Neural progenitor cell (in vitro differentiated cells): ENCODE data around the gene DCDC1. TPM values are rescaled to one million over a fixed set of nuclear protein-coding genes. Genes with fewer than 3 reads are reported as not detected.

Experiments used
- DNase-seq: peaks from one replicate; pipeline ENCODE4 v3.0.0-alpha.2; 2016; ENCODE audit warnings: low spot score
- H2AFZ ChIP-seq: fragments of 200-600 bp; sonication (generic); replicated peaks from 2 replicates; pipeline ENCODE4 v1.6.1; 2016; ENCODE audit warnings: antibody characterized with exemption
- H3F3A ChIP-seq: fragments of 200-600 bp; sonication (generic); 2 replicates; pipeline ENCODE4 v1.6.1; 2016; ENCODE audit warnings: antibody characterized with exemption, low read depth
- H3K27ac ChIP-seq: fragments of 200-600 bp; sonication (generic); 2 replicates; pipeline ENCODE4 v1.5.1; 2016; ENCODE audit warnings: mild to moderate bottlenecking
- H3K27me3 ChIP-seq: fragments of 200-600 bp; sonication (generic); 2 replicates; pipeline ENCODE4 v1.6.1; 2016; ENCODE audit warnings: mild to moderate bottlenecking, moderate library complexity
- H3K36me3 ChIP-seq: fragments of 200-600 bp; sonication (generic); 2 replicates; pipeline ENCODE4 v1.5.1; 2016
- H3K4me1 ChIP-seq: fragments of 200-600 bp; sonication (generic); 2 replicates; pipeline ENCODE4 v1.6.1; 2016; ENCODE audit warnings: mixed run types
- H3K4me2 ChIP-seq: fragments of 200-600 bp; sonication (generic); 2 replicates; pipeline ENCODE4 v1.6.1; 2016
- H3K4me3 ChIP-seq: fragments of 200-600 bp; sonication (generic); 2 replicates; pipeline ENCODE4 v1.5.1; 2016
- H3K79me2 ChIP-seq: fragments of 200-600 bp; sonication (generic); 2 replicates; pipeline ENCODE4 v1.6.1; 2016; ENCODE audit warnings: low read depth
- H3K9ac ChIP-seq: fragments of 200-600 bp; sonication (generic); 2 replicates; pipeline ENCODE4 v1.6.1; 2016
- H3K9me3 ChIP-seq: fragments of 200-600 bp; sonication (generic); 2 replicates; pipeline ENCODE4 v1.5.1; 2016; ENCODE audit warnings: low read depth
- H4K20me1 ChIP-seq: fragments of 200-600 bp; sonication (generic); 2 replicates; pipeline ENCODE4 v1.6.1; 2016; ENCODE audit warnings: low read depth
- H3K27ac Mint-ChIP-seq: 3 replicates; pipeline ENCODE4 v1.8.0; 2021; ENCODE audit warnings: mixed read lengths
- H3K27me3 Mint-ChIP-seq: 2 replicates; pipeline ENCODE4 v1.8.0; 2022; ENCODE audit warnings: low read depth, mild to moderate bottlenecking, inconsistent platforms, moderate library complexity, mixed read lengths; ENCODE audit not compliant: insufficient read depth
- H3K36me3 Mint-ChIP-seq: 3 replicates; pipeline ENCODE4 v1.8.0; 2021; ENCODE audit warnings: mixed read lengths
- H3K4me1 Mint-ChIP-seq: 3 replicates; pipeline ENCODE4 v1.8.0; 2021; ENCODE audit warnings: mixed read lengths
- H3K4me3 Mint-ChIP-seq: 3 replicates; pipeline ENCODE4 v1.8.0; 2021; ENCODE audit warnings: mild to moderate bottlenecking, moderate library complexity, mixed read lengths
- H3K9me3 Mint-ChIP-seq: 3 replicates; pipeline ENCODE4 v1.8.0; 2020; ENCODE audit warnings: mixed read lengths
- EZH2 ChIP-seq: fragments of 200-600 bp; sonication (generic); IDR thresholded peaks from 2 replicates; pipeline ENCODE4 v1.6.1; 2017; ENCODE audit warnings: antibody characterized with exemption, mild to moderate bottlenecking, moderate library complexity
- EZH2phosphoT487 ChIP-seq: fragments of 200-600 bp; sonication (generic); IDR thresholded peaks from 2 replicates; pipeline ENCODE4 v1.6.1; 2017; ENCODE audit warnings: antibody characterized with exemption
- total RNA-seq: library from RNA; depleted of rRNA; stranded (reverse); fragments of >200 nt; gene quantifications from 2 replicates; pipeline ENCODE4 v1.2.3, GENCODE V29; 2015; ENCODE audit warnings: low replicate concordance
- TF ChIP-seq, protein P1 (sequence below): fragments of 200-600 bp; sonication (generic); IDR thresholded peaks from 2 replicates; pipeline ENCODE4 v1.5.1; 2017; ENCODE audit warnings: antibody characterized with exemption, mild to moderate bottlenecking

DCDC1 gene
- total RNA-seq, 1 donor from 2014 or later: 5.0 TPM

DNA sequence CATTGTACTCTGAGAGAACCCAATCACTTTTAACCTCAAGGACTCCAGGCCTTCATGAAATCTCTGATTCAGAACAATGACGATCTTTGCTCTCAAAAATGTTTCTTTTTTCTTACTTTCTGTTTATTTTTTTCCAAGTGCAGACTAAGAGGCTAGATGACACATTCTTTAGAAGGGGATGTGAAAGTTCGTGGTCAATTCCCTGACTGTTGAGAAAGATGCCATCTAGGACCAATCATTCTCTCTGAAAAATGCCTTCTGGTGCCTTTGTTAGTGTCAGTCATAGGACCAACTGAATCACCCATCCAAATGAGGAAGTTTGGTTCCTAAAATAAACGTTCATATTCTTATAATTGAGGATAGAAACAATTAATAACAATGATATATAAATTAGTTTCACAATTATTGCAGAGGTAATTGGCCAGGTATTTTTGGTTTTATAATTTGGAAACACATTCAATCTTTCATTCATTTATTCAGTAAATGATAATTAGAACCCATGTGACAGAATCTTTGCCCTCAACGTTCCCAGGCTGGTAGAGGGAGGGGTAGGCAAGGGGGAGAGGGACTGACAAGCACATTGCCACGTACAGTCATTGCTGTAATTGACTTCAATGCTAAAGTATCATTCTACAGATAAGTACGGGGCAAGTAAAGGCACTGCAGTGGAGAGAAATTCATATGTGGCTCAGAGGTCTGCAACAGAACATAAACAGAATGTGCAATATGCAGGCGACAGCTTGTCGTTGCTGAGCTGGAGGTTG lies 450.0 kb downstream of the DCDC1 start:
- Mint-ChIP-seq H3K27me3 (no peaks in the 10 kb centered on the region), H3K9me3 (no peaks in the 10 kb centered on the region), H3K36me3 (no peaks in the 10 kb centered on the region), H3K27ac (no peak overlapping the region), H3K4me1 (peaks cover 12% of the 10 kb centered on the region), H3K4me3 (no peak overlapping the region)
- no peaks in the 10 kb centered on the region for H3K79me2 ChIP-seq
- H3K27me3 ChIP-seq: no peaks in the 10 kb centered on the region
- H3K4me2 ChIP-seq: no peak overlapping the region
- no peaks in the 10 kb centered on the region for H3K9me3 ChIP-seq
- H3K27ac ChIP-seq: no peak overlapping the region
- no peaks in the 10 kb centered on the region for H3F3A ChIP-seq
- TF ChIP-seq, protein P1, sequence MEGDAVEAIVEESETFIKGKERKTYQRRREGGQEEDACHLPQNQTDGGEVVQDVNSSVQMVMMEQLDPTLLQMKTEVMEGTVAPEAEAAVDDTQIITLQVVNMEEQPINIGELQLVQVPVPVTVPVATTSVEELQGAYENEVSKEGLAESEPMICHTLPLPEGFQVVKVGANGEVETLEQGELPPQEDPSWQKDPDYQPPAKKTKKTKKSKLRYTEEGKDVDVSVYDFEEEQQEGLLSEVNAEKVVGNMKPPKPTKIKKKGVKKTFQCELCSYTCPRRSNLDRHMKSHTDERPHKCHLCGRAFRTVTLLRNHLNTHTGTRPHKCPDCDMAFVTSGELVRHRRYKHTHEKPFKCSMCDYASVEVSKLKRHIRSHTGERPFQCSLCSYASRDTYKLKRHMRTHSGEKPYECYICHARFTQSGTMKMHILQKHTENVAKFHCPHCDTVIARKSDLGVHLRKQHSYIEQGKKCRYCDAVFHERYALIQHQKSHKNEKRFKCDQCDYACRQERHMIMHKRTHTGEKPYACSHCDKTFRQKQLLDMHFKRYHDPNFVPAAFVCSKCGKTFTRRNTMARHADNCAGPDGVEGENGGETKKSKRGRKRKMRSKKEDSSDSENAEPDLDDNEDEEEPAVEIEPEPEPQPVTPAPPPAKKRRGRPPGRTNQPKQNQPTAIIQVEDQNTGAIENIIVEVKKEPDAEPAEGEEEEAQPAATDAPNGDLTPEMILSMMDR: no peak
- TF ChIP-seq EZH2: no peak
- TF ChIP-seq EZH2phosphoT487: no peak
- H3K4me3 ChIP-seq: no peak overlapping the region
- no peak overlapping the region for H3K9ac ChIP-seq
- H4K20me1 ChIP-seq: no peaks in the 10 kb centered on the region
- no peaks in the 10 kb centered on the region for H3K36me3 ChIP-seq
- no peaks in the 10 kb centered on the region for H3K4me1 ChIP-seq
- H2AFZ ChIP-seq: no peak overlapping the region
- no peak for DNase-seq

DNA sequence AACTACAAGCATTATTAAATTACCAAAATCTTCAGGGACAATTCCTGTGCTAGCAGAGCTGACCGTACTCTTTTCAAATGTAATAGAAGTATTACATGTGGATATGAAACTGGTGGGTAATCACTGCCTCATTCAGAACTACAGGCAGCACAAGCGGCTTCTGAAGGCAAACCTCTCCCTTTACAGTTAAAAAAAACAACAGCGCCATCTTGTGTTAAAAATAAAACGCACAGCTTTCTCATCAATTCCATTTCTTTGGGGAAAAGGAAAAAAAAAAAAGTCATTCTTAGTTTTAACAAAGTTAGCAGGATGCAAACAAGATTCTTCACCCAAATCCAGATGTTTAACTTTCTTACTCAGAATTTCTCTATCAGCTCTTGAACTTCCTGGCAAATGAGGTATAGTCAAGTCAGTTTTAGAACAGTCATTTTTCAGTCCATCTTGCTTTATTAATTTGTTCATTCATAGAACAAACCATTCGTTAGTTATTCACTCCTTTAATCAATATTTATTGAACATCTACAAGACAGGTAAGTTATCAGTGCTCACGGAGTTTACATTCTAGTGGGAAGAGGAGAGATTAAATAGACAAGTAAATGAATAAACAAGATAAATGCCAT lies 451.6 kb downstream of the DCDC1 start:
- peak; percentile 75 for DNase-seq
- Mint-ChIP-seq H3K27me3 (no peaks in the 10 kb centered on the region), H3K27ac (no peak overlapping the region)

DNA sequence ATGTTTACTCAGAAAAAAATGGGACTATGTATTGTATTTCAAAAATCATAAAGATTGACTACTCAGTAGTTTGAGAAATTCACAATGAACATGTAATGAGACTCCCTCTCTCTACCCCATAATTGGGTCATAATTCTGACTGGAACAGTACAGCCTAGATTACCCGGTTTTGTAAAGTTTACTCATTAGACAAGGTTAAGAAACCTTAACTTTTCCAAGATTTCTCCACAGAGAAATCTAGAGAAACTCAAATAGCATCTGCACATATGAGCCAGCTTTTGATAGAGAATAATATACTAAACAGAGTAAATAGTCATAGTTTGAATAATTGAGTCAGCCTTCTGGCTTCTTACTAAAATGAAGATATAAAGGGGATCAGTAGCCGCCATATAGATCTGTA lies 452.3 kb downstream of the DCDC1 start:
- Histone ChIP-seq H4K20me1 (no peaks in the 10 kb centered on the region), H3K4me2 (no peak overlapping the region), H3K36me3 (no peaks in the 10 kb centered on the region), H3K79me2 (no peaks in the 10 kb centered on the region), H3K4me1 (no peaks in the 10 kb centered on the region), H2AFZ (no peak overlapping the region), H3K9ac (no peak overlapping the region), H3K9me3 (no peaks in the 10 kb centered on the region), H3K4me3 (no peak overlapping the region), H3F3A (no peaks in the 10 kb centered on the region), H3K27ac (no peak overlapping the region), H3K27me3 (no peaks in the 10 kb centered on the region)
- Mint-ChIP-seq H3K9me3 (no peaks in the 10 kb centered on the region), H3K36me3 (no peaks in the 10 kb centered on the region), H3K27me3 (no peaks in the 10 kb centered on the region), H3K27ac (no peak overlapping the region), H3K4me1 (peaks cover 16% of the 10 kb centered on the region), H3K4me3 (no peak overlapping the region)
- DNase-seq: no peak
- TF ChIP-seq EZH2 (no peak), EZH2phosphoT487 (no peak)
- TF ChIP-seq, protein P1: no peak

More for the DNA sequence above, 451.6 kb downstream of the DCDC1 start:
- Mint-ChIP-seq H3K36me3 (no peaks in the 10 kb centered on the region), H3K9me3 (no peaks in the 10 kb centered on the region), H3K4me3 (no peak overlapping the region), H3K4me1 (peaks cover 16% of the 10 kb centered on the region)
- Histone ChIP-seq H3K4me3 (no peak overlapping the region), H3F3A (no peaks in the 10 kb centered on the region), H3K27me3 (no peaks in the 10 kb centered on the region), H2AFZ (no peak overlapping the region), H4K20me1 (no peaks in the 10 kb centered on the region), H3K36me3 (no peaks in the 10 kb centered on the region), H3K4me2 (no peak overlapping the region), H3K9me3 (no peaks in the 10 kb centered on the region), H3K79me2 (no peaks in the 10 kb centered on the region), H3K4me1 (no peaks in the 10 kb centered on the region), H3K9ac (no peak overlapping the region), H3K27ac (no peak overlapping the region)
- TF ChIP-seq, protein P1: peak; percentile 85
- no peak for TF ChIP-seq EZH2
